GM12878 (cell line): ENCODE results near the gene FARS2. TPM values are rescaled to one million over a fixed set of nuclear protein-coding genes. Genes with fewer than 3 reads are reported as not detected.

ENCODE experiments used
- BCL11A ChIP-seq: IDR thresholded peaks from 2 replicates; pipeline ENCODE4 v1.6.1; 2011; ENCODE audit warnings: low read depth, low read length
- BCL3 ChIP-seq: IDR thresholded peaks from 2 replicates; pipeline ENCODE4 v1.6.1; 2011; ENCODE audit warnings: borderline replicate concordance, low read depth, mild to moderate bottlenecking, moderate library complexity, low read length; ENCODE audit not compliant: insufficient read depth, poor library complexity, severe bottlenecking
- BRCA1 ChIP-seq: IDR thresholded peaks from 2 replicates; pipeline ENCODE4 v1.6.1; 2011; ENCODE audit warnings: low read depth, low read length, improper control_type of control experiment
- CEBPB ChIP-seq, 2 experiments: fragments of 150-350 bp in 1 of 2; IDR thresholded peaks; 2 replicates each; pipeline ENCODE4 v1.6.1; 2012 to 2014; ENCODE audit warnings: low read depth in 2 of 2, low read length in 2 of 2, borderline replicate concordance in 1 of 2, inconsistent platforms in 1 of 2
- E2F8 ChIP-seq: fragments of 450-650 bp; IDR thresholded peaks from 2 replicates; pipeline ENCODE4 v1.6.1; 2018; ENCODE audit warnings: mild to moderate bottlenecking, low read depth, moderate library complexity; ENCODE audit not compliant: partially characterized antibody
- EP300 ChIP-seq, 2 experiments: fragments of 150-350 bp in 1 of 2; IDR thresholded peaks; 2 replicates each; pipeline ENCODE4 v1.6.1; 2011 to 2012; ENCODE audit warnings: low read depth in 2 of 2, low read length in 2 of 2, borderline replicate concordance in 1 of 2, improper control_type of control experiment in 1 of 2, inconsistent platforms in 1 of 2; ENCODE audit not compliant: control insufficient read depth in 1 of 2
- ESRRA ChIP-seq: IDR thresholded peaks from 2 replicates; pipeline ENCODE4 v1.6.1; 2012; ENCODE audit warnings: mild to moderate bottlenecking, low read length, improper control_type of control experiment
- HDAC2 ChIP-seq: fragments of 200-600 bp; sonication (generic); IDR thresholded peaks from 2 replicates; pipeline ENCODE4 v1.6.1; 2017
- HDAC6 ChIP-seq: fragments of 200-600 bp; sonication (generic); IDR thresholded peaks from one replicate; pipeline ENCODE4 v1.8.0; 2017; ENCODE audit warnings: antibody characterized with exemption; ENCODE audit not compliant: unreplicated experiment
- KLF5 ChIP-seq: fragments of 450-650 bp; IDR thresholded peaks from 2 replicates; pipeline ENCODE4 v1.6.1; 2014; ENCODE audit warnings: mild to moderate bottlenecking; ENCODE audit not compliant: partially characterized antibody
- NRF1 ChIP-seq: conservative IDR thresholded peaks from 2 replicates; pipeline ENCODE4 v1.6.1; 2011; ENCODE audit warnings: mild to moderate bottlenecking, low read depth, low read length, improper control_type of control experiment
- PKNOX1 ChIP-seq: fragments of 450-650 bp; IDR thresholded peaks from 2 replicates; pipeline ENCODE4 v1.6.1; 2016; ENCODE audit warnings: mild to moderate bottlenecking
- PML ChIP-seq: IDR thresholded peaks from 2 replicates; pipeline ENCODE4 v1.6.1; 2012; ENCODE audit warnings: low read length, inconsistent platforms
- POU2F2 ChIP-seq: IDR thresholded peaks from 3 replicates; pipeline ENCODE4 v1.6.1; 2011; ENCODE audit warnings: low read depth, mild to moderate bottlenecking, low read length, borderline replicate concordance
- SIN3A ChIP-seq: IDR thresholded peaks from 2 replicates; pipeline ENCODE4 v1.6.1; 2012; ENCODE audit warnings: low read depth, low read length, improper control_type of control experiment
- SP1 ChIP-seq: IDR thresholded peaks from one replicate; pipeline ENCODE4 v1.6.1; 2011; ENCODE audit warnings: low read depth, low read length
- SREBF1 ChIP-seq: IDR thresholded peaks from 2 replicates; pipeline ENCODE4 v1.6.1; 2012; ENCODE audit warnings: mild to moderate bottlenecking, low read length
- SRF ChIP-seq, 2 experiments: IDR thresholded peaks; 2 replicates each; pipeline ENCODE4 v1.6.1; 2011; ENCODE audit warnings: low read depth in 2 of 2, low read length in 2 of 2, mild to moderate bottlenecking in 1 of 2, moderate library complexity in 1 of 2
- SUZ12 ChIP-seq: fragments of 200-600 bp; sonication (generic); IDR thresholded peaks from one replicate; pipeline ENCODE4 v1.6.1; 2018; ENCODE audit warnings: antibody characterized with exemption, mild to moderate bottlenecking; ENCODE audit not compliant: unreplicated experiment
- ZBTB4 ChIP-seq: fragments of 450-650 bp; formaldehyde crosslinking; IDR thresholded peaks from 2 replicates; pipeline ENCODE4 v1.4.0; 2022; ENCODE audit warnings: mild to moderate bottlenecking, moderate library complexity
- ZNF207 ChIP-seq: fragments of 450-650 bp; IDR thresholded peaks from 2 replicates; pipeline ENCODE4 v1.6.1; 2014; ENCODE audit warnings: antibody characterized with exemption, mild to moderate bottlenecking, borderline replicate concordance
- ZNF217 ChIP-seq: fragments of 450-650 bp; IDR thresholded peaks from 2 replicates; pipeline ENCODE4 v1.6.1; 2017; ENCODE audit warnings: antibody characterized with exemption, mild to moderate bottlenecking
- ZNF24 ChIP-seq: fragments of 450-650 bp; IDR thresholded peaks from 2 replicates; pipeline ENCODE4 v1.6.1; 2017; ENCODE audit warnings: antibody characterized with exemption, mild to moderate bottlenecking
- ZNF274 ChIP-seq: IDR thresholded peaks from one replicate; pipeline ENCODE4 v1.8.0; 2011; ENCODE audit not compliant: insufficient read length, insufficient read depth
- ZSCAN29 ChIP-seq: fragments of 450-650 bp; IDR thresholded peaks from 2 replicates; pipeline ENCODE4 v1.6.1; 2017; ENCODE audit warnings: mild to moderate bottlenecking, moderate library complexity
- polyA plus RNA-seq, 11 experiments: library from polyadenylated mRNA; depleted of rRNA in 4 of 11; unstranded in 6 of 11; stranded (reverse) in 5 of 11; fragments of >200 nt; fragmentation: Nextera tagmentation in 4 of 11; fragmentation: Illumina TruSeq in 1 of 11; extraction: Ambion mirVana in 4 of 11; extraction: Trizol in 1 of 11; gene quantifications; 1 replicate in 1 of 11; 2 replicates in 10 of 11; pipeline versions ENCODE4 v1.2.1 to v1.2.3, GENCODE V29; 2011 to 2016; ENCODE audit warnings: inconsistent platforms in 2 of 11, missing spikeins in 2 of 11, low read depth in 1 of 11
- total RNA-seq, 4 experiments: library from RNA; depleted of rRNA in 3 of 4; stranded (reverse); fragments of >200 nt in 3 of 4; fragmentation: Illumina TruSeq in 1 of 4; extraction: Trizol in 1 of 4; gene quantifications; 2 replicates each; pipeline versions ENCODE4 v1.2.1 to v1.2.3, GENCODE V29; 2013 to 2021

FARS2 gene
- total and polyA plus RNA-seq, 10 of the 15 experiments (the other 5 are each of a cell fraction or from before 2014, with no cell fraction given): 16.8 to 46.7 (median 25.6) TPM

- TF ChIP-seq ZNF24 (no peak), ZSCAN29 (no peak), KLF5 (no peak), PKNOX1 (peak; percentile 92), ZNF274 (no peak), HDAC6 (no peak), ZBTB4 (CRISPR knock-in tag) (no peak), EP300 (IDR thresholded peaks at IDR 0.05; ENCODE audit: borderline replicate concordance in 1 of 2, control insufficient read depth in 1 of 2, low read depth in 2 of 2, low read length in 2 of 2) (peak in 1 of 2 experiments; percentile 37; a peak in 1 of 4 replicates), ESRRA (no peak), BCL3 (no peak), SREBF1 (no peak), SIN3A (no peak), SUZ12 (no peak), NRF1 (no peak), SRF (IDR thresholded peaks at IDR 0.05; ENCODE audit: low read depth in 2 of 2, low read length in 2 of 2) (0 out of 4 replicates have a peak, but pooled peaks of 1 of the 2 experiments have one; percentile 12), ZNF217 (peak; percentile 44; the same call in 1 of the 2 replicates), BCL11A (peak; percentile 75), CEBPB (IDR thresholded peaks at IDR 0.05; ENCODE audit: borderline replicate concordance in 1 of 2, low read depth in 2 of 2, low read length in 2 of 2) (no peak), POU2F2 (no peak), BRCA1 (no peak), E2F8 (no peak), SP1 (no peak), PML (no peak; the same call in 1 of the 2 replicates), ZNF207 (no peak), HDAC2 (no peak)
Measured at GRCh38 chr6:5566718-5567117, 305.4 kb downstream of the FARS2 start (continued).
